Stimulated activated CD4-positive, alpha-beta T cell treated with anti-CD3 and anti-CD28 coated beads, Interleukin-1b, Interleukin-23, amount 100 ng/mL, for 4 hours (primary cell): ENCODE data around the gene CD320.
"Not testable (repeated sequence)": the region's sequence is repeated elsewhere in the genome, so short reads cannot be mapped to it uniquely, and the experiment has no call there.

Experiments
- DNase-seq, 2 donors: peaks; one replicate each; pipeline ENCODE4 v3.0.0-alpha.2; 2020; ENCODE audit warnings: low read depth in 2 of 2

The CD320 gene

DNA sequence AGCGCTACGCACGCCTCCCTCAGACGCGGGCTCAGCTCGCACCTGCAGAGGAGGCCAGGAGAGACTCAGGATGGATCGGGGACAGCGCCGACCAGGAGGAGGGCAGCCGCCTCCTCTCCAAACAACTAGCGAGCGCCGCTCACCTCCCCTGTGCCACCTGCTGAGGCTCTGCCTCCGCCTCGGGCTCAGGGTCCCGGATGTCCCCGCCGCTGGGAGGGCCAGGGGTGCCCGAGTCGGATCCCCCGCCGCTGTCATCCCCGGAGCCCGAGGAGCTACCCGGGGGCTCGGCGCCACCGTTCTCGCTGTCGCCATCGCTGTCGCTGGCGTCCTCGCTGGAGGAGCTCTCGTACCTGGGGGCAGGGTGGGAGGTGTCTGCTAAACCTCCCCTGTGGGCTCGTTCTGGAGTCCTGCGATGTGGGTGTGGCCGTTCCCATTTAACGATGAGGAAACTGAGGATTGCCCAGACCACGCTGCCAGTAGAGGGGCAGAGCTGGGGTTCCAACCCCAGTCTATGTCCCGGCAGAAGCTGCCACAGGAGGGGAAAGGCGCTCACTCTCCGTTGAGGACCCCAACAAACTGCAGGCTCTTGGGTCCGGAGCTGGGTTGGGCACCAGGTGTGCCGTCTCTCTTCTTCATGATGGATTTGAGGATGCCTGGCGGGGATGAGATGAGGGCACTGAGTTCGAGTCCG lies 25.8 kb upstream of the CD320 start:
- no peak for DNase-seq

DNA sequence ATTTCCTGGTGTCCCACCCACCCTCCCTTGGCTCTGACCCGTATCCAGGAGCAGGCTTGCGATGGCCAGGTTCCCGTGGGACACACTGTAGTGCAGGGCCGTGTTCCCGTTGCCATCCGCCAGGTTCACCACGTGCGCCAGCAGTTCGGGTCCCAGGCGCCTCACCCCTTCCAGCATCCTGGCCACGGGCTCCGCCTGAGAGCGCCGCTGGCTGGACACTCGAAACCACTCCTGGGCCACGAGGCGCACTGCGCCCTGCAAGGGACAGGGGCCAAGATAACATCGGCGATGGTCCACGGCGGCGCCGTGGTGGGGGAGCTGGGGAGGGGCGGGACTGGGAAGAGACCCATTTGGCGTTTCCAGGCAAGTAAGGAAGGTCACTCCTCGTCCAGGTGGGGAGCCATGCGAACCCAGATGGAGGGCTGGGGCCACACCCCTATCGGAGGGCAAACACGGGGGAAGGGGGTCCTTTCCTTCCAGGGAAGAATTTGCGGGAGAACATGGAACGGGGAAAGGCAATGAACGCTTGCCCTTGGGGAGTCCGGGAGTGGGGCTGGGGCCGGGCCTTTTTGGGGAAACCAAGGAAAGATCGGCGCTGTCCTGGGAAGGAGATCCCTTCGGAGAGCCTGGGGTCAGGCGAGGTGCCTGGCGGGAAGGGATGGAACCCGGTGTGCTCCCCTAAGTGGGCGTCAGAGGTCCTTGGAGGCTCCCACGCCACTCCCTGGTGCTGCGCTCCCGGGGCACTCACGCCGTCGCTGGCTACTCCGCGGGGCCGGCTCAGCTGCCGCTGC lies 25.0 kb upstream of the CD320 start:
- no peak for DNase-seq

DNA sequence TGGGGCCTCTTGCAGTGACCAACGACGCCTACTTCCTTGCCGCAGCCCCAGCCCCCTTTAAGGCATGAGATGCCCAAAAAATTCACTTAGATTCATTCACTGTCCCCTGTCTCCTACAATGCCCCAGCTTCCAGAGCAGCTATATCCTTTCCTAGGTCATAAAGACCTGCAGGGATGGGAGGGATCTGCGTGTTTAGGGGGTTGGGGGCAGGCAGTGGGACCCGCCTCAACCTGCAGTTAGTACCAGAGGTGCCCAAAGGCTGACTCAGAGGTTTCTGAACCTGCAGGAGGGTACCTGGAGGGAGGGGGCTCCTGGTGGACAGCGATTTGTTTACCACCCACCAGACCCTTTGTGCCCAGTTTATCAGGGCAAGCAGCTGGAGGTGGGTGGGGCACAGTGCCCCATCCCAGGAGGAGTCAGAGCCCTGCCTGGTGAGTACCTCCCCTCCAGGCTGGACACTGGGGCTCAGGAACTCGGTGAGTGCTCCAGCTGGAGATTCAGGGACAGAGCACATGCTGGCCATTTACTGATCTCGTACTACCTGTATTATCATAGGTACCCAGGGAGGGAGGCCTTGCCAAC lies 23.2 kb upstream of the CD320 start:
- DNase-seq: no peak

DNA sequence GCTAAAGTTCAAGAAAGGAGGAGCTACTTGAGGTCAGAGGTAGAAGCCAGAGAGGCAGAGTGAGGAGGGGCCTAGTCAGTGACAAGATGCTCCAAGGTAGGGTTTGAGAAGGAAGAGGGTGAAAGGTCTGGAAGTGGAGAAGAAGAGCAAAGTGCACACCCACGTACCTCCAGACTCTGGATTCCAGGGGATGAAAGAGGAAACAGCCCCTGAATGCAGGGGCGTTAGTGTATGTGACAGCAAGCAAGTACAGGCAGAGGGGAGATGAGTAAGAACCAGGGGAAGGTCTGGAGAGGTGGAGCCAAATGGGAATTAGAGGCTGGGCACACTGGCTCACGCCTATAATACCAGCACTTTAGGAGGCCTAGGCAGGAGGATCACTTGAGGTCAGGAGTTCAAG lies 21.8 kb upstream of the CD320 start:
- no peak for DNase-seq

GRCh38 chr19:8325454-8325853 lies 17.3 kb upstream of the CD320 start:
- no peak for DNase-seq

GRCh38 chr19:8324186-8325050 lies 16.3 kb upstream of the CD320 start:
- DNase-seq: peak in 1 of 2 donors; percentile 17

DNA sequence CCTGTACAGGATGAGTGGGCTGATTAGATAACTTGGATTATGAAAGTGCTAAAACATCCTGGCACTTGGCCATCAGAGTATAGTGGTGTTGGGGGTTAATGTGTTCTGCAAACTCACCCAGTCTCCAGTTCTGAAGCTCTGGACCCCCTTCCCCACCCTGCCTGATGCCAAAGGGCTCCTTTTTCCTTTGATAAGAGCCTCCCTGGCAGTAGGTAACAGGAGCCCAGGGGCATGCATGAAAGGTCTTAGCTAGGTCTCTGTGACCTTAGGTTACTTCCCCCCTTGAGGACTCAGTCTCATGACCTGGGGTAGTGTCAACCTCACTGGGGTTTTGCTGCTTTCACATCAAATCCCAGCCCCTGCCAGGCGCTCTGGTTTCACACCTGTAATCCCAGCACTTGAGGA lies 15.6 kb upstream of the CD320 start:
- DNase-seq: no peak

- no peak for DNase-seq
Observed at GRCh38 chr19:8322638-8322997, 14.5 kb upstream of the CD320 start.

- no peak for DNase-seq
Observed at GRCh38 chr19:8321986-8322637, 14.0 kb upstream of the CD320 start.

GRCh38 chr19:8321067-8321985 lies 13.2 kb upstream of the CD320 start, which contains the start of the genes NDUFA7 and RPS28:
Gene NDUFA7, minus strand, starts transcription at chr19:8321375. Its CDS starts 17 bp downstream, at chr19:8321358.
Gene RPS28, plus strand, starts transcription at chr19:8321496. Its CDS starts 35 bp downstream, at chr19:8321531.
- DNase-seq: peak; percentile 93 to 98

DNA sequence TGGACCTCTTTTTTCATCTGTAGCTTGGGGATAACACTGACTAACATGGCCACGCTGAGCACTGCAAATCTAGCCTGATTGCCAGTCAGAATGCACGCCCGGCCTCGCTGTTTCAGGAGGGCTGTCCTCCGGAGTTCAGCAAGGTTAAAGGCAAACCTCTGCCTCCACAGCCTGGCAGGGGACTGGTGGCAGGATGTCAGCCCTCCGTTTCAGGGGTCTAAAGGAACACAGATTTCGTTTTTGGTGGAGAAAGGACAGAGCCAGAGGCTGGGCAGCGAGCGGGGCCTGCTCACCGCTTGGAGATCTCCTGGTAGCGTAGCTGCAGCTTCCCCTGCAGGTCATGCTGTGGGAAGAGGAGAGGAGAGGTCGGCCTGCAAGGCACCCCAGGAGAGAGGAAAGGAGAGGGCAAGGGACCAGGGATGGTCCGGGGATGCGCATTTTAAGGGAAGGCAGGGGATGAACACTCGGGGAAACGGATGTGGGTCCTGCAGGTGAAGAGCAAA lies 12.5 kb upstream of the CD320 start:
- no peak for DNase-seq

DNA sequence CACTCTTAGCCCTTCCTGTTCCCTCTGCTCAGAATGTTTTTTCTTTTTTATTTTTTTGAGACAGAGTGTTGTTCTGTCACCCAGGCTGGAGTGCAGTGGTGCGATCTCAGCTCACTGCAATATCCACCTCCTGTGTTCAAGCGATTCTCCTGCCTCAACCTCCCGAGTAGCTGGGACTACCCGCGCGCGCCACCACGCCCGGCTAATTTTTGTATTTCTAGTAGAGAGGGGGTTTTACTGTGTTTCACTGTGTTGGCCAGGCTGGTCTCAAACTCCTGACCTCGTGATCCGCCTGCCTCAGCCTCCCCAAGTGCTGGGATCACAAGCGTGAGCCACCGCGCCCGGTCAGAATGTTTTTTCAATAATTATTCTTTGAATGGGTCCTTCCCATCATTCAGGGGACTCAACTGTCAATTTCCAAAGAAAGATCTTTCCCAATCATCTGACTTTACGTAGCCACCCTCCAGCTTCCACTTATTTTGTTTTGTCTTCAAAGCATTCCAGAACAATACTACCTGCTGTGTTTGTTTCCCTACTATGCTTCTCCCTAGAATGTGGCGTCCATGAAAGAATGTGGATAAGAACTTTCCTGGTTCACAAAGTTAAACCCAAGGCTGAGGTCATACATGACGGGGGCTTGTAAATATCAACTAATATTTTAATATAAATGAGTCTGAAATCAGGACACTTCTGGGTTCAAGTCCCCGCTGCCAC lies 11.8 kb upstream of the CD320 start:
- no peak for DNase-seq

- DNase-seq: not testable (repeated sequence)
Observed at GRCh38 chr19:8318835-8319234, 10.7 kb upstream of the CD320 start.

- DNase-seq: no peak
Observed at GRCh38 chr19:8316351-8317125, 8.4 kb upstream of the CD320 start.

- not testable (repeated sequence) for DNase-seq
Observed at GRCh38 chr19:8314981-8315640, 7.0 kb upstream of the CD320 start.

DNA sequence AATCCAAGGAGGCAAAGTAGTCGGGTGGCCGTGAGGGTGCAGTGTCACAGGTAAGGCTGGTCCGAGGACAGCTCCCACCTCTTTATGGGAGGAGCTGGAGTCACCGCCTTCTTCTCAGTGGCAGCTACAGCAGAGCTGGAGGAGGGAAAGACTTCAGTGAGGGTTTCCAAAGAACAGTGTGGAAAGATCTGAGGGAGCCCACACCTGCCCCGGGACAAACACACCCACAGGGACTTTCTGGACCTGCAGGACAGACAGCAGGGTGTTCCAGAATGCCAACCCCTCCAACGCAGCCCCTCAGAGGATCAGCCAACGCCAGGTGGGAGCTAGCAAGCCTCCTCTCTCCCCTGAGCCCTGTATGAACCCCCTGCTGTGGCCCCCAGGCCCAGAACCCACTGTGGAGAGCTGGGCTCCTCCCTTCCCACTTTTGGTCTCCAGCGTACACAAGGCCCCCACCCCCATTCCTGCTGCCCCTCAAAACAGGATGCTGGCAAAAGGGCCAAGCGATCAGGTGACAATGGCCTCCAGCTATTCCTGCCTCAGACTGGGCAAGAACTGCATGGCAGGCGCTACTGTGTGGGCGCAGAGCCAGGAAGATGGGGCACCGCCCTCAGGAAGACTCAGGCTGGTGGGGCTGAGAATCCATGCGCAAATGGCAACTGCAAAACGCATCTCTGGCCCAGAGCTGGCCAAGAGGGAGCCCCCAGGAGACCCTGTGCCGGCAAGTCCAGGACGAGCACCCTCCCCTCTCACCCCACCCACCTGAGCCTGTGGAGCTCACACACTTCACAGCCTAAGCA lies 3.5 kb upstream of the CD320 start:
- DNase-seq: no peak
